Measurements from ENCODE around the gene AIPL1. TPM values are rescaled to one million over a fixed set of nuclear protein-coding genes. Genes with fewer than 3 reads are reported as not detected.

Gene AIPL1
- total and polyA plus RNA-seq, 2 donors (not counting 3 experiments of a cell fraction or from before 2014, with no cell fraction given) = not detected

DNA sequence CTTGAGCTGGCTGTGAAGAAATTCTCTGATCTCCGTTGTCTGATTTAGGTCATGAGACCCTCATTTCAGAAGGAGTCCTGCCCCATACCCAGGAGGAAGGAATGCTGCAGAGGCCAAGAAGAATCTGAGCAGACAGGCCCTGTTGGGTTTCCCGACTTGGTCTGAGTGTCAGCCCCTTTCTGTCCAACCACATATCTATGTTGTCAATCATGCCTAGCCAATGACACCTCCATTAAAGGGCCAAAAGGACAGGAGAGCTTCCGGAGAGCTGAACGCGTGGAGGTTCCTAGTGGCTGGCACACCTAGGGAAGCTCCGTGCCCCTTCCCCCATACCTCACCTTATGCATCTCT is 47.2 kb upstream of the AIPL1 start:
- Histone ChIP-seq H3K4me3 (replicated peaks in 1 of 3; ENCODE audit: insufficient read depth in 1 of 3, low read depth in 1 of 3, low read length in 3 of 3) (no peak overlapping the region), H3K4me2 (ENCODE audit: insufficient read depth, low read length) (no peak overlapping the region), H3K79me2 (ENCODE audit: control insufficient read depth, insufficient read depth, low read length) (no peaks in the 10 kb centered on the region), H3K27me3 (ENCODE audit: control insufficient read depth in 2 of 2, insufficient read depth in 2 of 2, low read length in 2 of 2) (no peaks in the 10 kb centered on the region), H3K27ac (ENCODE audit: insufficient read depth, low read depth, low read length) (no peak overlapping the region), H3K9me3 (replicated peaks; ENCODE audit: control insufficient read depth, insufficient read depth, low read length) (no peaks in the 10 kb centered on the region), H3K4me1 (ENCODE audit: control insufficient read depth, extremely low read depth, insufficient read depth, low read length) (no peaks in the 10 kb centered on the region), H2AFZ (ENCODE audit: low read depth, low read length) (no peak overlapping the region), H3K36me3 (ENCODE audit: control insufficient read depth in 2 of 2, extremely low read depth in 1 of 2, insufficient read depth in 2 of 2, low read length in 2 of 2) (no peaks in the 10 kb centered on the region), H3K9ac (replicated peaks; ENCODE audit: extremely low read depth, insufficient read depth, low read length) (no peak overlapping the region), H4K20me1 (replicated peaks; ENCODE audit: control insufficient read depth, extremely low read depth, insufficient read depth, low read length) (no peaks in the 10 kb centered on the region), H3K9me1 (replicated peaks; ENCODE audit: control insufficient read depth, extremely low read depth, insufficient read depth, low read length) (no peaks in the 10 kb centered on the region)
- dilution Hi-C loops (cut with MboI; ENCODE audit: extremely low pct_ligation_motif_present, low sequenced_read_pairs) = no loop called here
- DNase-seq (ENCODE audit: low read depth, low spot score) (no peak), FAIRE-seq (no peak)
- TF ChIP-seq GATA2 (IDR thresholded peaks at IDR 0.05; ENCODE audit: insufficient read depth, insufficient read length, low read depth, low read length) (no peak), MYC (IDR thresholded peaks at IDR 0.05; ENCODE audit: low read depth, low read length) (no peak)
- no TSS peak for BruUV-seq (replicated peaks)
- POLR2A ChIA-PET = no interaction called here
- CTCF ChIA-PET = interaction anchor here (1.2 to 1.3 kb wide), 3 partner anchors 9 to 19 kb away, joined by 3 to 5 read pairs (median 5); no protein-coding TSS in a partner anchor
- intact Hi-C loops (cut with micrococcal nuclease) = no loop called here

DNA sequence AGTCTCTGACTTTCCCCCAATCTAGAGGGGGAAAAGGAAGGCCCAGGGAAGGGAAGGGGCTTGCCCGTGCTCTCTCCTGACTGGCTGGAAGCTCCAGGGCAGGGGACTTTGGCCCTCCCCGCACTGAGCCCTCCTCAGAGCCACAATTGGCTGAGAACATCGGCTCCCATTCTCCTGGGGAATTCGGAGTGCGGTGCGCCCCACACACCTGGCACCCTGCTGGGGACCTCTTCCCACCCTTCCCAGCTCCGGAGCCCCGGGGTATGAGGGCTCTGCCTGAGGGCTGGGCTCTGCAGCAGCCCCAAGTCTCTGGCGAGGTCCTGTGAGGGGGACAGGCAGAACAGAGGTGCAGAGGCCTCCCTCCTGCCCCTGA is 45.4 kb upstream of the AIPL1 start:
- CTCF ChIA-PET = interaction anchor here (1.8 kb wide), 1 partner anchor 15 kb away, joined by 4 read pairs; no protein-coding TSS in a partner anchor
- DNase-seq (ENCODE audit: low read depth, low spot score) (no peak), FAIRE-seq (no peak)
- H3K9ac ChIP-seq (replicated peaks; ENCODE audit: extremely low read depth, insufficient read depth, low read length) = no peak overlapping the region
- no peaks in the 10 kb centered on the region for H3K79me2 ChIP-seq (ENCODE audit: control insufficient read depth, insufficient read depth, low read length)
- H4K20me1 ChIP-seq (replicated peaks; ENCODE audit: control insufficient read depth, extremely low read depth, insufficient read depth, low read length) = no peaks in the 10 kb centered on the region
- H3K4me1 ChIP-seq (ENCODE audit: control insufficient read depth, extremely low read depth, insufficient read depth, low read length) = peaks cover 9% of the 10 kb centered on the region
- H3K27ac ChIP-seq (ENCODE audit: insufficient read depth, low read depth, low read length) = no peak overlapping the region
- dilution Hi-C loops (cut with MboI; ENCODE audit: extremely low pct_ligation_motif_present, low sequenced_read_pairs) = no loop called here
- BruUV-seq (replicated peaks) = no TSS peak
- H2AFZ ChIP-seq (ENCODE audit: low read depth, low read length) = no peak overlapping the region
- H3K9me3 ChIP-seq (replicated peaks; ENCODE audit: control insufficient read depth, insufficient read depth, low read length) = no peaks in the 10 kb centered on the region
- no peaks in the 10 kb centered on the region for H3K9me1 ChIP-seq (replicated peaks; ENCODE audit: control insufficient read depth, extremely low read depth, insufficient read depth, low read length)
- intact Hi-C loops (cut with micrococcal nuclease) = no loop called here
- POLR2A ChIA-PET = no interaction called here
- H3K4me2 ChIP-seq (ENCODE audit: insufficient read depth, low read length) = no peak overlapping the region
- H3K4me3 ChIP-seq (replicated peaks in 1 of 3; ENCODE audit: insufficient read depth in 1 of 3, low read depth in 1 of 3, low read length in 3 of 3) = no peak overlapping the region
- TF ChIP-seq POLR2AphosphoS5 (IDR thresholded peaks at IDR 0.05; ENCODE audit: insufficient read depth, low read depth, low read length) = no peak
- TF ChIP-seq JUN (IDR thresholded peaks at IDR 0.05; ENCODE audit: borderline replicate concordance, insufficient read depth, insufficient read length, low read depth) = no peak
- TF ChIP-seq POLR2A (IDR thresholded peaks at IDR 0.05; ENCODE audit: low read depth, low read length) = no peak
- no peak for TF ChIP-seq MYC (IDR thresholded peaks at IDR 0.05; ENCODE audit: low read depth, low read length)
- no peak for TF ChIP-seq EZH2 (IDR thresholded peaks at IDR 0.05; ENCODE audit: borderline replicate concordance, low read depth, low read length, severe bottlenecking)
- no peaks in the 10 kb centered on the region for H3K36me3 ChIP-seq (ENCODE audit: control insufficient read depth in 2 of 2, extremely low read depth in 1 of 2, insufficient read depth in 2 of 2, low read length in 2 of 2)
- H3K27me3 ChIP-seq (ENCODE audit: control insufficient read depth in 2 of 2, insufficient read depth in 2 of 2, low read length in 2 of 2) = no peaks in the 10 kb centered on the region

Measured in endothelial cell of umbilical vein (primary cell).